ENCODE data around the gene ATL3. TPM values are rescaled to one million over a fixed set of nuclear protein-coding genes. Genes with fewer than 3 reads are reported as not detected.
A peak's percentile ranks its signal among the peaks of the same experiment; 100 is the strongest.

Gene ATL3
- total RNA-seq, 1 experiment from 2014 or later, result 24.0 TPM

DNA sequence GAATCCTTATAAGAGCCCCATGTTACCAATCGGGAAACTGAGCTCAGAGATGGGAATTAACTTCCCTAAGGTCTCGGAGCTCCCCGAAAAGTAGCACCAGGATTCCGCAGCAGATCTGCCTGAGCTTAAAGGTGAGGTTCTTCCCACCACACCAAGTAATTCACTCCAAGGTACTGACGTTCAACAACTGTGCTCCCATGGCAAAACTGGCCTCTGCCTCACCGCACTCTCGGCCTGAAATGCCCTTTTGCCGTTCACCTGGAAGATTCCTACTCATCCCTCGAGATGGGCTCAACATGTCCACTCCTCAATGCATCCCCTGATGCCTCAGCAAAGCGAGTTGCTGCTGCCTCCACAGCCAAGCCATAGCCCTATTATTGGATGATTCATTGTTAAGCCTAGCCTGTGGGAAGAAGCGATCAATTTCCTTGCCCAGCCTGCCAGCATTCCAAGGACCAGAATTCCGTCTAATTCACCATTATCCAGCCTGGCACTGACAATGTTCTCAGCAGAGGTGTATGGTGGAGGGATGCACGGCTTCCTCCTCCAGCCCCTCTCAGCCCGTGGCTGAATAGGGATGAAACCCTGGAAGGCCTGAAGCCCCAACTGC is 61.1 kb downstream of the ATL3 start:
- Histone ChIP-seq H2BK20ac (ENCODE audit: low read depth, low read length, poor library complexity, severe bottlenecking) (no peak overlapping the region), H3K23ac (ENCODE audit: insufficient read length, low read depth, low read length) (no peak overlapping the region), H3T11ph (ENCODE audit: low read length) (no peak overlapping the region), H3K56ac (ENCODE audit: insufficient read length, low read depth, low read length) (no peak overlapping the region), H3K27ac (ENCODE audit: insufficient read length, low read depth, low read length) (no peak overlapping the region), H3K4ac (ENCODE audit: low read depth, low read length) (no peak overlapping the region), H3K4me1 (ENCODE audit: insufficient read depth, low read length) (peaks cover 8% of the 10 kb centered on the region; the same call in 1 of the 2 replicates), H2AFZ (ENCODE audit: low read length) (no peak overlapping the region), H3K14ac (ENCODE audit: insufficient read depth, low read length) (no peak overlapping the region), H2BK15ac (ENCODE audit: low read depth, low read length) (no peak overlapping the region), H4K20me1 (ENCODE audit: control insufficient read depth, insufficient read depth, insufficient read length) (no peaks in the 10 kb centered on the region), H2BK5ac (ENCODE audit: insufficient read length, low read length) (no peak overlapping the region), H4K5ac (ENCODE audit: insufficient read length, low read depth, low read length) (no peak overlapping the region), H3K23me2 (ENCODE audit: insufficient read length, low read depth, low read length, poor library complexity, severe bottlenecking) (peaks cover 17% of the 10 kb centered on the region), H3K27me3 (ENCODE audit: insufficient read depth, low read length) (no peaks in the 10 kb centered on the region), H3K4me2 (ENCODE audit: insufficient read depth, insufficient read length, low read length) (peak overlapping the region; percentile 53), H4K91ac (ENCODE audit: insufficient read length, low read depth, low read length) (no peak overlapping the region), H3K18ac (ENCODE audit: insufficient read length, low read depth, low read length) (peak overlapping the region; percentile 47), H4K8ac (replicated peaks; ENCODE audit: insufficient read length, low read depth, low read length) (no peak overlapping the region), H3K79me2 (ENCODE audit: insufficient read depth, low read length) (peaks cover 30% of the 10 kb centered on the region; the same call in 1 of the 2 replicates), H2BK120ac (ENCODE audit: low read depth, low read length, poor library complexity, severe bottlenecking) (no peak overlapping the region), H2AK5ac (ENCODE audit: insufficient read length, low read length) (no peak overlapping the region), H2BK12ac (ENCODE audit: insufficient read length, low read depth, low read length) (no peak overlapping the region), H3K9ac (ENCODE audit: extremely low read depth, insufficient read length, low read length) (no peak overlapping the region), H3K9me3 (ENCODE audit: control insufficient read depth, low read depth, low read length) (no peaks in the 10 kb centered on the region), H3K79me1 (ENCODE audit: insufficient read depth, low read depth, low read length, poor library complexity, severe bottlenecking) (no peaks in the 10 kb centered on the region)
- peak overlapping the region in 2 of 3 experiments; percentile 6 to 11; a peak in 2 of 7 replicates for H3K27ac Mint-ChIP-seq
- H3K27me3 Mint-ChIP-seq (ENCODE audit: low read depth), result no peaks in the 10 kb centered on the region
- DNase-seq, result no peak
- peaks cover 50 to 54% of the 10 kb centered on the region in 2 experiments for H3K4me1 Mint-ChIP-seq
- H3K9me3 Mint-ChIP-seq, result no peaks in the 10 kb centered on the region
- TF ChIP-seq, protein P1, sequence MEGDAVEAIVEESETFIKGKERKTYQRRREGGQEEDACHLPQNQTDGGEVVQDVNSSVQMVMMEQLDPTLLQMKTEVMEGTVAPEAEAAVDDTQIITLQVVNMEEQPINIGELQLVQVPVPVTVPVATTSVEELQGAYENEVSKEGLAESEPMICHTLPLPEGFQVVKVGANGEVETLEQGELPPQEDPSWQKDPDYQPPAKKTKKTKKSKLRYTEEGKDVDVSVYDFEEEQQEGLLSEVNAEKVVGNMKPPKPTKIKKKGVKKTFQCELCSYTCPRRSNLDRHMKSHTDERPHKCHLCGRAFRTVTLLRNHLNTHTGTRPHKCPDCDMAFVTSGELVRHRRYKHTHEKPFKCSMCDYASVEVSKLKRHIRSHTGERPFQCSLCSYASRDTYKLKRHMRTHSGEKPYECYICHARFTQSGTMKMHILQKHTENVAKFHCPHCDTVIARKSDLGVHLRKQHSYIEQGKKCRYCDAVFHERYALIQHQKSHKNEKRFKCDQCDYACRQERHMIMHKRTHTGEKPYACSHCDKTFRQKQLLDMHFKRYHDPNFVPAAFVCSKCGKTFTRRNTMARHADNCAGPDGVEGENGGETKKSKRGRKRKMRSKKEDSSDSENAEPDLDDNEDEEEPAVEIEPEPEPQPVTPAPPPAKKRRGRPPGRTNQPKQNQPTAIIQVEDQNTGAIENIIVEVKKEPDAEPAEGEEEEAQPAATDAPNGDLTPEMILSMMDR (conservative IDR thresholded peaks at IDR 0.05), result no peak
- peak overlapping the region; percentile 6 to 84; a peak in 4 of 5 replicates for H3K4me3 Mint-ChIP-seq
- no CpG with 5 or more reads among the region's 14 CpGs for WGBS (ENCODE audit: extremely low coverage, insufficient read length, low lambda C conversion rate)
- peaks cover 1 to 27% (median 3%) of the 10 kb centered on the region in 3 experiments; a peak in 4 of 7 replicates for H3K36me3 Mint-ChIP-seq (ENCODE audit: insufficient read depth in 1 of 3, low read depth in 3 of 3)

All from H9 (cell line).